ENCODE results near the gene RPS6KA2. TPM values are rescaled to one million over a fixed set of nuclear protein-coding genes. Genes with fewer than 3 reads are reported as not detected.

RPS6KA2 gene
- total RNA-seq, 1 donor from 2014 or later, result 37.5 TPM

- H3K4me3 Mint-ChIP-seq (ENCODE audit: low read depth), result no peak overlapping the region
- peaks cover 43% of the 10 kb centered on the region for H3K27me3 Mint-ChIP-seq
- peaks cover 1% of the 10 kb centered on the region for H3K4me1 Mint-ChIP-seq (ENCODE audit: low read depth)
- TF ChIP-seq, protein P1, sequence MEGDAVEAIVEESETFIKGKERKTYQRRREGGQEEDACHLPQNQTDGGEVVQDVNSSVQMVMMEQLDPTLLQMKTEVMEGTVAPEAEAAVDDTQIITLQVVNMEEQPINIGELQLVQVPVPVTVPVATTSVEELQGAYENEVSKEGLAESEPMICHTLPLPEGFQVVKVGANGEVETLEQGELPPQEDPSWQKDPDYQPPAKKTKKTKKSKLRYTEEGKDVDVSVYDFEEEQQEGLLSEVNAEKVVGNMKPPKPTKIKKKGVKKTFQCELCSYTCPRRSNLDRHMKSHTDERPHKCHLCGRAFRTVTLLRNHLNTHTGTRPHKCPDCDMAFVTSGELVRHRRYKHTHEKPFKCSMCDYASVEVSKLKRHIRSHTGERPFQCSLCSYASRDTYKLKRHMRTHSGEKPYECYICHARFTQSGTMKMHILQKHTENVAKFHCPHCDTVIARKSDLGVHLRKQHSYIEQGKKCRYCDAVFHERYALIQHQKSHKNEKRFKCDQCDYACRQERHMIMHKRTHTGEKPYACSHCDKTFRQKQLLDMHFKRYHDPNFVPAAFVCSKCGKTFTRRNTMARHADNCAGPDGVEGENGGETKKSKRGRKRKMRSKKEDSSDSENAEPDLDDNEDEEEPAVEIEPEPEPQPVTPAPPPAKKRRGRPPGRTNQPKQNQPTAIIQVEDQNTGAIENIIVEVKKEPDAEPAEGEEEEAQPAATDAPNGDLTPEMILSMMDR (IDR thresholded peaks at IDR 0.05; ENCODE audit: unreplicated experiment), result no peak
- no peak overlapping the region for H3K27ac Mint-ChIP-seq
- no peaks in the 10 kb centered on the region for H3K9me3 Mint-ChIP-seq (ENCODE audit: low read depth)
- H3K36me3 Mint-ChIP-seq (ENCODE audit: insufficient read depth), result no peaks in the 10 kb centered on the region
- no peak for DNase-seq (ENCODE audit: low spot score, unreplicated experiment)
Observed at GRCh38 chr6:166633732-166634535, 6.9 kb upstream of the RPS6KA2 start.

DNA sequence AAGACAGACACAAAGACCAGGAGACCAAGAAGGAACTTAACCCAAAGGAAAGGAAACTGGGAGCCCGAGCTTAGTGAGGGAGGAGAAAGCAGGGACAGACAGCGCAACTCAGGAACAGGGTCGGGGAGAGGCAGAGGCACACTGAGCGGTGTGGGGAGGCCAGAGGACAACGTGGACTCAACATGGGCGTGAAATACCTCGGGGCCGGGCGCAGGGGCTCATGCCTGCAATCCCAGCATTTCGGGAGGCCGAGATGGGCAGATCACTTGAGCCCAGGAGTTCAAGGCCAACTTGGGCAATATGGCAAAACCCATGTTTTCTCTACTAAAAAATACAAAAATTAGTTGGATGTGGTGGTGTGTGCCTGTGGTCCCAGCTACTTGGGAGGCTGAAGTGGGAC is 5.7 kb upstream of the RPS6KA2 start:
- peaks cover 39% of the 10 kb centered on the region for H3K27me3 Mint-ChIP-seq
- H3K36me3 Mint-ChIP-seq (ENCODE audit: insufficient read depth), result no peaks in the 10 kb centered on the region
- peaks cover 6% of the 10 kb centered on the region for H3K4me1 Mint-ChIP-seq (ENCODE audit: low read depth)
- TF ChIP-seq, protein P1 (IDR thresholded peaks at IDR 0.05; ENCODE audit: unreplicated experiment), result no peak
- no peak for DNase-seq (ENCODE audit: low spot score, unreplicated experiment)
- no peak overlapping the region for H3K27ac Mint-ChIP-seq
- no peak overlapping the region for H3K4me3 Mint-ChIP-seq (ENCODE audit: low read depth)
- H3K9me3 Mint-ChIP-seq (ENCODE audit: low read depth), result no peaks in the 10 kb centered on the region

- TF ChIP-seq, protein P1 (IDR thresholded peaks at IDR 0.05; ENCODE audit: unreplicated experiment), result no peak
- no peak for DNase-seq (ENCODE audit: low spot score, unreplicated experiment)
- Mint-ChIP-seq H3K4me3 (ENCODE audit: low read depth) (no peak overlapping the region), H3K27me3 (peaks cover 26% of the 10 kb centered on the region), H3K9me3 (ENCODE audit: low read depth) (no peaks in the 10 kb centered on the region), H3K4me1 (ENCODE audit: low read depth) (peaks cover 13% of the 10 kb centered on the region), H3K36me3 (ENCODE audit: insufficient read depth) (no peaks in the 10 kb centered on the region), H3K27ac (no peak overlapping the region)
Observed at GRCh38 chr6:166630462-166630861, 3.4 kb upstream of the RPS6KA2 start.

DNA sequence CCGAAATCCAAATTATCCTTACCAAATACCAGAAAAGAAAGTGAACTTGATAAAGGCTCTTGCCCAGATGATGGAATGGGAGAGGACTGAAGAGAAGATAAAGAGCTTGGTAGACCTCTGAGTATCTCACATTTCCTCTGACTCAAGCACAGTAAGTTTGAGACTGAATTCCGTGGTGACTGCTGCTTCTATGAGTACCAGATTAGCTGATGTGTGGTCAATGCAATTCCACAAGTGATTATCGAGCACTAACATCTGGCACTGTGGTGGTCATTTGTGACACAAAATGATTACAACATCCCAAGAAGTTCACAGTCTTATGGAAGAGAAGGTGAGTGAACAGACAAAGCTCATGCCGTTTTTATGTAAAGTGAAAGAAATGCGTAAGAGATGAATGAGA is 2.6 kb upstream of the RPS6KA2 start:
- peaks cover 16% of the 10 kb centered on the region for H3K4me1 Mint-ChIP-seq (ENCODE audit: low read depth)
- no peaks in the 10 kb centered on the region for H3K9me3 Mint-ChIP-seq (ENCODE audit: low read depth)
- peaks cover 26% of the 10 kb centered on the region for H3K27me3 Mint-ChIP-seq
- no peak for DNase-seq (ENCODE audit: low spot score, unreplicated experiment)
- H3K27ac Mint-ChIP-seq, result no peak overlapping the region
- no peaks in the 10 kb centered on the region for H3K36me3 Mint-ChIP-seq (ENCODE audit: insufficient read depth)
- no peak overlapping the region for H3K4me3 Mint-ChIP-seq (ENCODE audit: low read depth)
- TF ChIP-seq, protein P1 (IDR thresholded peaks at IDR 0.05; ENCODE audit: unreplicated experiment), result no peak

DNA sequence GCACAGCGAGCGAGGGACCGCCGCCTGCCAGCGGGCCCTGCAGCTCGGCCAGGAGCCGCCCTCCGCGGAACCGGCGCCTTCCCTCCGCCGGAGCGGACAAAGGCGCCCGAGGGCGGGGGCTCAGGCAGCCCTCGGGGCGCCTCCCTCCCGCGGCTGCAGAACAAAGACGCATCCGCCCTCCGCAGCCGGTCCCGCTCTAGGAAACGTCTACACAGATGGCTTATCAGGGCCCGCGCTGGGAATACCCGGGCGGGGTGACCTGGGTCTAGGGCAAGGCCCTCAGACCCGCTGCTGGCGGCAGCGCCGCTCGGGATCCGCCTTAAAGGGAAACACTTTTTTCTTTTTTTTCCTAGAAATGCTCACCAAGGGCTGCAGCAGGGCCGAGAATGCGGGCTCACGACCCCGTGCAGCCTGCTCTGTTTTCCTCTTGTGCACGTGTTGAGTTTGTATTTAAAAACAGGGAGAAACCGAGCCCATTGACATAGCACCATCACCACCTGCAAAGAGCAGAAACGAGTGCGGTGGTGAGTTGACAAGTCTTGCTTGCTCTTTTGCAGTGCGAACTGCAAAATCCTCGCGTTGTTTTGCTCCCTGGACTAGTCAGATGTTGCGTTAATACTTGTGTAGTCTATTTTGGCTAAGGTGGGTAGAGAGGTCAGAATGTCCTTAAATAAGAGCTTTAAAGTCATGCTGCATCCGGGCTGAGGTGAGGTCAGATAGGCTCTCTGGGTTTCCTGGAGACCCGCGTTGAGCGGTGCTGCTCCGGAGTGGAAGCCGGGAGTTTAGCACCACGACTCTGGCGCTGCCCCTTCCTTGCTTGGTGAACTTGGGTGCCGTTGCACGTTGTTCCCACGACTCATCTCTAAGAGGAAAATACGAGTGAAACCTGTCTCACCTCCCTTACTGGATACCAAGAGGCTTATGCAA is 1.1 kb upstream of the RPS6KA2 start:
- peaks cover 16% of the 10 kb centered on the region for H3K4me1 Mint-ChIP-seq (ENCODE audit: low read depth)

More for the DNA sequence above, 1.1 kb upstream of the RPS6KA2 start:
- H3K27me3 Mint-ChIP-seq, result peaks cover 26% of the 10 kb centered on the region
- H3K4me3 Mint-ChIP-seq (ENCODE audit: low read depth), result peak overlapping the region; percentile 79
- no peaks in the 10 kb centered on the region for H3K9me3 Mint-ChIP-seq (ENCODE audit: low read depth)
- no peaks in the 10 kb centered on the region for H3K36me3 Mint-ChIP-seq (ENCODE audit: insufficient read depth)
- peak overlapping the region; percentile 99 for H3K27ac Mint-ChIP-seq
- TF ChIP-seq, protein P1 (IDR thresholded peaks at IDR 0.05; ENCODE audit: unreplicated experiment), result no peak
- DNase-seq (ENCODE audit: low spot score, unreplicated experiment), result peak; percentile 62
